HG03520 (cell line): Measurements from ENCODE around the gene COTL1.

Source experiments
- ATAC-seq: cut with Tn5 transposase; IDR thresholded peaks from one replicate; pipeline ENCODE4 v1.9.1; 2021; ENCODE audit warnings: mild to moderate bottlenecking, moderate library complexity; ENCODE audit not compliant: unreplicated experiment

COTL1 gene

DNA sequence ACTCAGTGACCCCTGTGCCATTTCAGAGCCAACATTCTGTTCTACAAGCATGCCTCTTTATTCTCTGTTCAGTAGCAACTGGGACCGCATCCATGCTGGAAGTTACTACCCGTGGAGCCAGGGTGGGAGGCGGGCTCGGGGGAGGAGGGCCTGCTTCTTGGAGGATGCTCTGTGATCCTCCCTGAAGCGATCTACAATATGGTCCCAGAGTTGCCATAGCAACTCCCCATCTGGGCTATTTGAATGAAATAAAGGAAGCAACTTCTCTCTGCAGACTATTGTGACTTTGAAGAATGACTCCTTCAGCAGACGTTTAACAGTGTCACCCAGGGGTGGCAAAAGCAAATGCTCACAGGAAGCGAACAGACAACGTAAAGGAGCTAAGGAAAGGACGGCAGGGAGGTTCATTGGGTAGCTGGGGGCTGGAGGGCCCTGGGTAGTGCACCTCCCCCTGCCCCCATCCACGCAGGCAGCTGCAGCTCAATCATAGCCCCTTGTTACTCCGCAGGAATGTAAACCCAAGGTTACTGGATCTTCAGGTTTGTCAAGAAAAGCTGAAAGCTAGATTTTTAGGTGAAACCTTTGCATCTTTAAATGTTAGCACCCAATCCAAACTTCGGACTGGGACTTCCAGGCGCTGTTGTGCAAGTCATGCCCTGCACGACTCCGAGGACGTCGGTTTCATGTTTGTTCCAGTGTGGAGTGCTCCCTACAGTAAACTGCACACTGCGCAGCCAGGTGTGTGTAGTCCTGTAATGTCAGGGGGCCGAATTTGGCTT is 62.3 kb downstream of the COTL1 start:
- ATAC-seq = no peak

GRCh38 chr16:84554627-84555328 is 63.1 kb downstream of the COTL1 start:
- no peak for ATAC-seq

- no peak for ATAC-seq
These were observed 63.9 kb downstream of the COTL1 start for GRCh38 chr16:84553873-84554399.

DNA sequence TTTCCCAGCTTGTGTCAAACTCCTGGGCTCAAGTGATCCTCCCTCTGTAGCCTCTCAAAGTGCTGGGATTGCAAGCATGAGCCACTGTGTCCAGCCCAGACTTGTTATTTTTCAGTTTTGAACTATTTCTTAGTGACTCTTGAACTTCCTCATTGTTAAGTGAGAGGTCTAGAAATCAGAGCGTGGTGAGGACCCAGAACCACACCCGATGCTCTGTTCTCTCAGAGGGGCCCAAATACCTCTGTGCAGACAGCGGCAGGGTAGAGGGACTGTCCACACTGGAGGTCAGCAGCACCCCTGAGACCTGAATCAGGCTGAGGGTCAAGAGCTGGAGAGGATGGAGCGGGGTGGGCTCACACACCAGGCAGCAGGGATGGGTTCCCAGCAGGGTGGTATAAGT is 65.7 kb downstream of the COTL1 start:
- ATAC-seq = no peak

GRCh38 chr16:84550096-84550495 is 67.8 kb downstream of the COTL1 start:
- no peak for ATAC-seq

DNA sequence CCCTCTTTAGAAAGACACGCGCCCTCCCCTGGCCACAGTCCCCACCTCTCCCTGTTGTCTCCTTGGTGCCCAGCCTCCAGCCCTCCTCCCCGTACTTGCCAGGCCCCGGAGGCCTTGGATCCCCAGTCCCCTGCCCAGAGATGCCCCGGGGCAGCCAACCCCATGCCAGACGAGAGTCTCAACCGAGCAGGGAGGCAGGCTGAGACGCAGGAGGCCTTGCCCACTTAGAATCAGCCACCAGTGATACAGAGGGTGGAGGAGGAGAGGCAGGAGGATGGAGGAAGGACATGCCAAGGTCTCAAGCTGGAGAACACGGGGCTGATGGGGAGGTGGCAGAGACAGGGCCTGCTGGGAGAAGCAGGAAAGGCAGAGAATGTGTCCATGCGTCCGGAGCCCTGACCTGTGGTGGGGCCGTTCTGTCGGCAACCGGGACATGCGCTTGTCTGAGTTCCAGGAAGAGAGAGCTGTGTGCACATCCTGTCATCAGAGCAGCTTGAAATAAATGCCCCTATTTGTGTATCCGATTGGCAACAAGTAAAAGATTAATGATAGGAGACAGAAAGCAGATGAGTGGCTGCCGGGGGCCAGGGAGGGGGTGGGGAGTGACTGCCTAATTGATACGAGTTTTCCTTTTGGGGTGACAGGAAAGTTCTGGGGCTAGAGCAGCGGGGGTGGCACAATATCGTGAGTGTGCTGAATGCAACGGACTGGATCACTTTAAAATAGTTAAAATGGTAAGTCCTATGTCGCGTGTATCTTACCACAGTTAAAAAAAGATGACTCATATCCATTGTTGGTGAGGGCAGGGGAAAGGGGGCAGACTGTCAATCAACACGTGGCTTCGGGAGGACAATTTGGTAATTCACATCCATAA is 68.7 kb downstream of the COTL1 start:
- ATAC-seq = no peak

- no peak for ATAC-seq
These were observed 69.4 kb downstream of the COTL1 start for GRCh38 chr16:84548508-84548907.

GRCh38 chr16:84547546-84548061 is 70.3 kb downstream of the COTL1 start:
- ATAC-seq = no peak

DNA sequence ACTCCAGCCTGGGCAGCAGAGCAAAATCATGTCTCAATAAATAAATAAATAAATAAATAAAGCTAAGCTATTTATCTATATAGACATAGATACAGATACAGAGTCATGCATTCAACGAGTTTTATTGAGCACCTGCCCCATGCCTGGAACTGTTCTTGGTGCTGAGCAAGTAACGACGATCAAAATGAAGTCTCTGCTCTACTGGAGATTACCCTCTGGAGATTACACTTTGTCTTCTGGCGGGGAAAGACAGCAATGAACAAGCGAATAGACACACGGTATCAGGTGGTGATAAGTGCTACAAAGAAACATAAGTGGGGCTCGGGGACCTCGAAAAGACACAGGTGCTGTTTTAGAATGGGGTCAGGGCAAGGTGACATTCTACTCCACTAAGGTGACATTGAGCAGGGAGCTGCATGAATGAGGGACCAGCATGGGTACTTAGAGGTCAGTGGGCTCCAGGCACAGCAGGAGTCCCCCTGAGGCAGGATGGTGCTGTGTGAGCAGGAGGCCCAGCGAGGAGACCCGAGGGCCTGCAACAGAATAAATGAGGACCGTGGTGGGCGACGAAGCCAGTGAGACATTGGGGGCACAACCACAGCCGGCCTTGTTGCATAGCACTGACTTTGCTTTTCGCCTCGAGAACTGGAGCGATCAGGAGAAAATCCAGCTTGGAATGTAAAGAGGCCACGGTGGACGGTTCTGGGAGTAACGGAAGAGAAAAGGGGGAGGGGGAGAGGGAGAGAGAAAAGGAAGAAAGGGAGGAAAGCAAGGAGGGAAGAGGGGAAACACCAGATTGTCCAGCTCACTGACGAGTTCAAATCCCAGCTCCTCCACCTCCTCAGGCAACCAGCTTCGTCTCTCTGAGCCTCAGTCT is 71.0 kb downstream of the COTL1 start:
- no peak for ATAC-seq

DNA sequence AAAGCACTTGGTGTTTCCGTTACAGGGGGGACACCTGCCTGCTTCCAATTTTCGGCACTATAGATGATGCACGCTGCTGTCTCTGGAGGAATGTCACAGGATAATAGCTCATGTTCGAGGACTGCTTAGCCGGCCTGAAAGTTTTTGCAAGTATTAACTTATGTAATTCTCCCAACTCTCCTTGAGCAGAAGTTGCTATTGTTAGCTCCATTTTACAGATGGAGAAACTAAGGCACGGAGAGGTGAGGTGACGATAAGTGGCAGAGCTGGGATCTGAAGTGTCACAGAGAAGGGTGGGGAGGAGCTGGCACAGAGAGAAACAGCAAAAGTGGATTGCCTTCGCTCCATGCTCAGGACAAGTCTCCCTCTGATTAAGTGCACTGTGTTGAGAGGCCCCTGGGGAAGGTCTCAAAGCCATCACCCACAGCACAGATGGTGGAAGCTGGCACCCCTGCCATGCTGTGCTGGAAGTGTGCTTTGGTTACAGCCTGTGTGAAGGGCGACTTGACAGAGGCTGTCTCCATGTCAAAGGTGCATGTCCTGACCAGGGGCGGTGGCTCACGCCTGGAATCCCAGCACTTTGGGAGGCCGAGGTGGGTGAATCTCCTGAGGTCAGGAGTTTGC is 72.7 kb downstream of the COTL1 start:
- ATAC-seq = no peak

GRCh38 chr16:84544031-84544773 is 73.7 kb downstream of the COTL1 start:
- ATAC-seq = no peak

DNA sequence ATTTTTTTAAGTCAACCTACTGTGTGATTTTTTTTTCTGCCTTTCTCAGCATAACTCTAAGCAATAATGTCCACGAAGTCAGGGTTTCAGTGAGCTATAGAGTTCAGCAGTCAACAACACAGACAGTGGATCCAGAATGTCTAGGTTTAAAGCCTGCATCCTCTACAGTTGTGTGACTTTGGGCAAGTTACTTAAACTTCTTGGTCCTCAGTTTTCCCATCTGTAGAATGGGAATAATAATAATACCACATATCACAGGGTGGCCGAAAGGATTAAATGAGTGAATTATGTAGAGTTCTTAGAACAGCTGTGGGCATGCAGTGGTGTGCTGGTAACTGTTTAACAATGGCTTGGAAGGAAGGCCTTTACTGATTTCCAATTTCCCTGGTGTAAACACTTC is 74.6 kb downstream of the COTL1 start:
- no peak for ATAC-seq

DNA sequence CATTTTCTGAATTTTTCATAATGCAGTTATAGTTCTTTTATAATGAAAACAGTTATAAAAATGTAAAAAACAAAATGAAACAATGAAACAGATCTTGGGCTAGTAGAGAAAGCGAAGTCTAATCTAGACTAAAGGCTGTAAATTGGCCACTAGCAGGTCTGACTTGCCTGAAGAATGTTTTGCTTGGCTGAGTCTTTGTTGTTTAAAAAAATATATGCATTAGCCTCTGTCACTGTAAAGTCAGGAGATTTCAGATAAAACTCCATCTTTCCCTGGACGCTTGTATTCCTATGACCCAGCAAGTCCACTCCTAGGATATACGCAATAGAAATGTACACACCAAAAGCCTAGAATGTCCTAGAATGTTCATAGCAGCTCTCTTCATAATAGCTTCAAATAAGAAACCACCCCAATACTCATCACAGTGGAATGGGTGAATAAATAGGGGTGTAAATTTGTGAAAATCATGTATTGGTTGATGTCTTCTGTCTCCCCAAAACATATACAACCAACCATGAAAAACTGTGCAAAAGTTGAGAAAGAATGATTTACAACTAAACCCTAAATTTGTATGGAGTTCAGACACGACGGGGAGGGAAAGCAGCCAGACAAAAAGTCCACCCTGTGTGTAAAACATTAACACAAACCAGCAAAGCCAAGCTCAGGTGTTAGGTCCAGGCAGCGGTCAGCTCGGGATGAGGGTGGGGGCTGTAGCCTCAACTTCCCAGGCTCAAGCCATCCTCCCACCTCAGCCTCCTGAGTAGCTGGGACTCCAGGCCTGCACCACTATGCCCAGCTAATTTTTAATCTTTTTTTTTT is 75.7 kb downstream of the COTL1 start:
- no peak for ATAC-seq

DNA sequence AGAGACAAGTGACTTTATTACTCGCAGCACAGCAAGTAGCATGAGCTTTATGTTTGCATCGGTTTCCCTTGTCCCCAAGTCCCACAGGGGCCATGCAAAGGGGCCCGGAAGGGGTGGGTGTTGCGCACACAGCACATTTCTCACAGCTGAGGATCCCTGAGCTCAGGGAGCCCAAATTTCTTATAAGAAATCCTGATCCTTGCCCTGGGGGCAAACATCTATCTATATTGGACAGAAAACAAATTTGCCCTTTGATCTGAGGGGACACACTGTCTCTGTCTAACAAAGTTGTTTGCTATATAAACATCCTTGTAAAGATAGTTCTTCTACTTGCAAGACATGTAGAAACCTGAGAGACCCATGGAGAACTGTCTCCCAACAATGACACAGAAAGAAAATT is 77.7 kb downstream of the COTL1 start:
- ATAC-seq = no peak

DNA sequence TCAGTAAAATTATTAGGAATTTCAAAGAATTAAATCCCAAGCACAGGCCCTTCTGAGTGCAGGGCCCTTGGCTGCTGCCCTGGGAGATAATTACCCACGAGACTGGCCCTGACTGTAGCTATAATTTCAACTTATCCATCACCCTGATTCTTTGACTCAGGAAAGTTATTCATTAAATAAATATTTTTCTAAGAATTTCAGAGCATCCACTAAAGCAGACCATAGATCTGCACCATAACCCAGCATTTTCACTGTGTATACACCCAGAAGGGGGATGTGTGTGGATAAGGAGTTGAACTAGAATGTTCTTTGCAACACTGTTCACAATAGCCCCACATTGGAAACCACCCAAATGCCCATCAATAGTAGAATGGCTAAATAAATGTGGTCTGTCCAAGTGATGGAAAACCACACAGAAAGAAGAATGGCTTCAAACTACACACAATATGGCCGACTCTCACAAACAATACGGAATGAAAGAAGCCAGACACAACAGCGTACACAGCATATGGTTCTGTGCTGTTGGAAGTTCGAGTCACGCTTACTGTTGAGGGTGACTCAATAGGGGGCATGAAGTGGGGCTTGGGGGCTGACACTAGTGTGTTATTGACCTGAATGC is 79.5 kb downstream of the COTL1 start:
- no peak for ATAC-seq

- no peak for ATAC-seq
These were observed 80.3 kb downstream of the COTL1 start for GRCh38 chr16:84537491-84538151.

- no peak for ATAC-seq
These were observed 82.0 kb downstream of the COTL1 start for GRCh38 chr16:84535851-84536250.
